NCI-H345 treated with DMSO at 0.1 percent for 48 hours (cell line): Measurements from ENCODE around the gene GALNT6.

Source experiments
- DNase-seq: peaks from one replicate; lab custom pipeline; 2025; ENCODE audit not compliant: unreplicated experiment; lab: John Stamatoyannopoulos, UW

The GALNT6 gene

GRCh38 chr12:51383269-51383905, 7.8 kb downstream of the GALNT6 start:
- no peak for DNase-seq

GRCh38 chr12:51382173-51382572, 9.0 kb downstream of the GALNT6 start:
- DNase-seq = no peak

- DNase-seq = no peak
These were observed 9.8 kb downstream of the GALNT6 start for GRCh38 chr12:51381226-51382079.

- DNase-seq = no peak
These were observed 11.6 kb downstream of the GALNT6 start for GRCh38 chr12:51379571-51379970.

- DNase-seq = no peak
These were observed 12.5 kb downstream of the GALNT6 start for GRCh38 chr12:51378749-51379148.

- no peak for DNase-seq
These were observed 13.9 kb downstream of the GALNT6 start for GRCh38 chr12:51377099-51377984.

GRCh38 chr12:51374856-51375255, 16.4 kb downstream of the GALNT6 start:
- DNase-seq = no peak

- no peak for DNase-seq
These were observed 16.8 kb downstream of the GALNT6 start for GRCh38 chr12:51374361-51374760.

GRCh38 chr12:51373187-51373586, 18.0 kb downstream of the GALNT6 start:
- no peak for DNase-seq

GRCh38 chr12:51372021-51372420, 19.2 kb downstream of the GALNT6 start:
- no peak for DNase-seq

GRCh38 chr12:51371295-51371953, 19.8 kb downstream of the GALNT6 start:
- DNase-seq = peak; percentile 60

GRCh38 chr12:51370667-51371066, 20.5 kb downstream of the GALNT6 start:
- no peak for DNase-seq

- no peak for DNase-seq
These were observed 21.6 kb downstream of the GALNT6 start for GRCh38 chr12:51369581-51369980.

- peak; percentile 11 for DNase-seq
These were observed 22.3 kb downstream of the GALNT6 start for GRCh38 chr12:51368640-51369517.

GRCh38 chr12:51365276-51365675, 25.9 kb downstream of the GALNT6 start:
- DNase-seq = no peak

GRCh38 chr12:51364001-51364400, 27.2 kb downstream of the GALNT6 start:
- DNase-seq = no peak

GRCh38 chr12:51362747-51363342, 28.4 kb downstream of the GALNT6 start:
- no peak for DNase-seq

GRCh38 chr12:51362307-51362706, 28.9 kb downstream of the GALNT6 start:
- DNase-seq = no peak

- DNase-seq = no peak
These were observed 29.8 kb downstream of the GALNT6 start for GRCh38 chr12:51361161-51362016.
